GM12874 (cell line): ENCODE measurements around the gene CXCL16.

ENCODE experiments used
- TF ChIP-seq, protein P1 (sequence below): IDR thresholded peaks from 2 replicates; pipeline ENCODE4 v1.5.1; 2011; ENCODE audit warnings: low read depth, mild to moderate bottlenecking, control low read depth, low read length, moderate library complexity; ENCODE audit not compliant: insufficient read depth

The CXCL16 gene

DNA sequence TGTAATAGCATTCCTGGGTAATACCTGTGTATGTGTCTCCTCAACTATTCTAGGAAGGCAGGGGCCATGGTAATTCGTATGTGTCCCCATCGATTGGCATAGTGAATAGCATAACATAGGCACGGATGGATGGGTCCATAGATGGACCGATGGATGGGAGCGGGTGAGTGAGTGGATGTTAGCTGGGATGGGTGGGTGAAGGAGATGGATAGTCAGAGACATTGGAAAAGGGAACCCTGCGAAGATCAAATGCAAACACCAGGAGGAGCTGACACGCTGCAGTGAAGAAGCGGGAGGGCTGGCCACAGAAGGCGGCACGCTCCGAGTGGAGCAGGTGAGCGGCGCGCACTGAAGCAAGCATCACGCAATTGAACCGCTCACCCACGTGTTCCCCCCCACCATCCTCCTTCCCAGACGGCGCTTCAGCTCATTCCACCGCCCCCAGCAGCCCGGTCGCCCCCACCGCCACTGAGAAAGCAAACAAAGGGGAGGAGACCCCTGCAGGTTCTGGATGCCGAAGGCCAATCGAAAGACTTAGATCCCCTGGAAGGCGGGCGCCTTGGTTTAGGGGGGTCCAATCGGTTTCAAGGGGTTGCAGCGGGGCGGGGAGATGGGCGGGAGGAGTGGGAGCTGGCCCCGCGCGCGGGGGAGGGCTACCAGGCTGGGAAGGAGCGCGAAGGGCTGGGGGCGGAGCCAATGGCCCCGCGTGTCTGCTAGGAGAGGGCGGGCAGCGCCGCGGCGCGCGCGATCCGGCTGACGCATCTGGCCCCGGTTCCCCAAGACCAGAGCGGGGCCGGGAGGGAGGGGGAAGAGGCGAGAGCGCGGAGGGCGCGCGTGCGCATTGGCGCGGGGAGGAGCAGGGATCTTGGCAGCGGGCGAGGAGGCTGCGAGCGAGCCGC is 29.7 kb downstream of the CXCL16 start, which contains the start of gene ARRB2:
ARRB2 (plus strand) TSS at position 839 of the 899 bp plus-strand sequence. CDS start 90 bp downstream, outside the sequence.
- TF ChIP-seq, protein P1, sequence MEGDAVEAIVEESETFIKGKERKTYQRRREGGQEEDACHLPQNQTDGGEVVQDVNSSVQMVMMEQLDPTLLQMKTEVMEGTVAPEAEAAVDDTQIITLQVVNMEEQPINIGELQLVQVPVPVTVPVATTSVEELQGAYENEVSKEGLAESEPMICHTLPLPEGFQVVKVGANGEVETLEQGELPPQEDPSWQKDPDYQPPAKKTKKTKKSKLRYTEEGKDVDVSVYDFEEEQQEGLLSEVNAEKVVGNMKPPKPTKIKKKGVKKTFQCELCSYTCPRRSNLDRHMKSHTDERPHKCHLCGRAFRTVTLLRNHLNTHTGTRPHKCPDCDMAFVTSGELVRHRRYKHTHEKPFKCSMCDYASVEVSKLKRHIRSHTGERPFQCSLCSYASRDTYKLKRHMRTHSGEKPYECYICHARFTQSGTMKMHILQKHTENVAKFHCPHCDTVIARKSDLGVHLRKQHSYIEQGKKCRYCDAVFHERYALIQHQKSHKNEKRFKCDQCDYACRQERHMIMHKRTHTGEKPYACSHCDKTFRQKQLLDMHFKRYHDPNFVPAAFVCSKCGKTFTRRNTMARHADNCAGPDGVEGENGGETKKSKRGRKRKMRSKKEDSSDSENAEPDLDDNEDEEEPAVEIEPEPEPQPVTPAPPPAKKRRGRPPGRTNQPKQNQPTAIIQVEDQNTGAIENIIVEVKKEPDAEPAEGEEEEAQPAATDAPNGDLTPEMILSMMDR: peak; percentile 69

DNA sequence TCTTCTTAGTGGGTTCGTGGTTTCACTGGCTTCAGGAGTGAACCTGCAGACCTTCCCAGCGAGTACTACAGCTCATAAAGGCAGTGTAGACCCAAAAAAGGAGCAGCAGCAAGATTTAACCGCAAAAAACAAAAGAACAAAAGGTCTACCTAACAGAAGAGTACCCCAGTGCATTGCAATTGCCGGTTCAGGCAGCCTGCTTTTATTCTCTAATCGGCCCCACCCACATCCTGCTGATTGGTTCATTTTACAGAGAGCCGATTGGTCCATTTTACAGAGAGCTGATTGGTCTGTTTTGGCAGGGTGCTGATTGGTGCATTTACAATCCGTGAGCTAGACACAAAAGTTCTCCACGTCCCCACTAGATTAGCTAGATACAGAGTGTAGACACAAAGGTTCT is 31.3 kb downstream of the CXCL16 start:
- TF ChIP-seq, protein P1: no peak

DNA sequence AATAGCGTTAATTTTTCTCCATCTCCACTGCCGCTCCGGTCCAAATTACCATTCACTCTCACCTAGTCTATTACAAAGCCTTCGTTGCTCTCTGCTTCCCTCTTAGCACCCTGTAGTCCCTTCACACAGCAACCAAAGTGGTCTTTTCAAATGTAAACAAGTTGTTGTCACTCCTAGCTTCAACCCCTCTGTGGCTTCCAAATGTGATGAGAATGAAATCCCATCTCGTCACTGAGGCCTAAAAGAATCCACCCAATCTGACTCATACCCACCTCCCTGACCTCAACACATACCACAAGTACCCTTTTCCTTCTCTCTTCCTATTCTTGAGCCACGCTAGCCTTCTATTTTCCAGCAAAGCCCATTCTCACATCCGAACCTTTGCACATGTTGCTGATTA is 33.6 kb downstream of the CXCL16 start:
- TF ChIP-seq, protein P1: no peak

DNA sequence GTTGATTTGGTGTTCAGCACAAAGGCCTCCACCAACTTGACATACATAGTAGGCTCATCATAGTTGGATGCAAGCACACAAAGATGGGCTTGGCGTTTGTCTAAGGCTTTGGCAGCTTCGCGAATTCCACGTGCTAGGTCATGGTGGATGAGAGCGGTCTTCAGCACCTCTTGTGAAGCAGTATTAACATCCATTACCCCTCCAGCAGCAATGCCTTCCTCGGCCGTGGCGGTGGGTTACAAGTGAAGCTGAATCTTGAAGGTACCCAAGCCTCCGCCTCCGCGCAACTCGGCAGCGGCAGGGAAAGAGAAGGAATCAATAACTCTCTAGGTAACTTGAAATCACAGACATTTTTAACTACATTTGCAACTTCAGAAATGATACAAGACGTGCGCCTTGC is 34.7 kb downstream of the CXCL16 start:
- TF ChIP-seq, protein P1: no peak

DNA sequence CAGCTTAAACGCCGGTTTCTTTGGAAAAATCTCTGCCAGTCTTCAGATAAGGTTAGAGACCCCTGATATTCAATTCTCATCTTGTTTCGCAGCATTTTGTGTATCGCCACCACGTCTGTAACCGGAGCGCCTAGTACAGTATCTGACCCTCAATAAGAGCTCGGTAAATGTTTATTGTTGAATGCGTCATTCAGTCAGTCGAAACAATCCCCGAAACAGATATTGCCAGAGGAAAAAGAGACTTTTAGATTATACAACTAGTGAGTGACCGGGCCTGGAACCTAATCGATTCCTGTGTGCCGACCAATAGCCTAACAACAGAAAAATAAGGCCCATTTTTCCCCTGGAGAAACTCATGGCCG is 36.4 kb downstream of the CXCL16 start:
- TF ChIP-seq, protein P1: no peak

DNA sequence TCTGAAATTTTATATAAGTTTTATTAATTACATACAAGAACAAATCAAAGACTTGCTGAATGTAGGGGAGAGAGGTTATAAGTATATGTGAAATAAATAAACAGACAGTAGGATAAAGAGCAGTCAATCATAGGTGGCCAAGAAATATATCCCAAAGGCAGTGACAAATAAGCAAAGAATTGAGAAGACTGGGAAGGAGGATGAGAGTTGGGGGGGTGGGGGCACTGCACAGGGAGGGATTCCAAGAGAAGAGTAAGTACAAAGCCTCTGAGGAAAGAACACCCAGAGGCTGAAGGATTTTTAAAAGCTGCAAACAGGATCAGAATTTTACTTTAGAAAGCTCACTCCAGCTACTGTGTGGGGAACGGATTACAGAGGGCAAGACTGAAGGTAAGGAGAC is 38.6 kb downstream of the CXCL16 start:
- TF ChIP-seq, protein P1: no peak

DNA sequence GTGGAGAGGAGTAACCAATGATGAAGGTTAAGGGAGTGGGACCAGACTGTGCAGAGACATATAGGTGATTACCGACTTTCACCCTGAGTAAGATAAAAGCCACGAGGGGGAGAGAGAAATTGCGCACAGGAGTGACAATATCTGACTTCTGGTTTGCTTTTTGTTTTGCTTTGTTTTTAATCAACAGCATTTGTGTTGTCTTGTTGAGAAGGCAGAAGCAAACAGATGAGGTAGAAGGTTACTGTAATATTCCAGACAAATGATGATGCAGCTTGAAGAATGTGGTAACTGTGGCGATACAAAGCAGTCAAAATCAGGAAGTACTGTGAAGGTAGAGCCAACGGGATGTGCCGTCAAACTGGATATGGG is 43.3 kb downstream of the CXCL16 start:
- TF ChIP-seq, protein P1: no peak
